Activated CD4-positive, alpha-beta T cell treated with anti-CD3 and anti-CD28 coated beads for 1 hour (primary cell): ENCODE measurements around the gene FAM228B.

Source experiments
- DNase-seq: peaks from one replicate; pipeline ENCODE4 v3.0.0-alpha.2; 2020

The FAM228B gene

DNA sequence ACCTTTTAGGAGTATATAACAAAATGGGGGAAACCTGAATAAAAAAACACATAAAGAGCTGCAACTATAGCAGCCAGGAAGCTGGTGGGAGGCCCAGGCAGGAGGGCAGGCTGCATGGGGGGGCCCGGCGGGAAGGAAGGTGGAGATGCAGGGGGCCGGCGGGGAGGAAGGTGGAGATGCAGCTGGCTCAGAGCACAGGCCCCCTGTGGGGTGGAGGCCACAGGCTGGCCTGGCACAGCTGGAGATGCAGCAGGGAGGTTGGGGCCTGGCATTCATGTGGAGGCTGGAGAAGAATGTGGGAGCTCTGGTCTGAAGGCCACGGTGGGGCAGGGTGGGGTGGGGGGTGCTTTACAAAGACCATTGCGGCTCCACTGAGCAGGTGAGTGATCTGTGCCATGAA, 83.0 kb downstream of the FAM228B start:
- no peak for DNase-seq

DNA sequence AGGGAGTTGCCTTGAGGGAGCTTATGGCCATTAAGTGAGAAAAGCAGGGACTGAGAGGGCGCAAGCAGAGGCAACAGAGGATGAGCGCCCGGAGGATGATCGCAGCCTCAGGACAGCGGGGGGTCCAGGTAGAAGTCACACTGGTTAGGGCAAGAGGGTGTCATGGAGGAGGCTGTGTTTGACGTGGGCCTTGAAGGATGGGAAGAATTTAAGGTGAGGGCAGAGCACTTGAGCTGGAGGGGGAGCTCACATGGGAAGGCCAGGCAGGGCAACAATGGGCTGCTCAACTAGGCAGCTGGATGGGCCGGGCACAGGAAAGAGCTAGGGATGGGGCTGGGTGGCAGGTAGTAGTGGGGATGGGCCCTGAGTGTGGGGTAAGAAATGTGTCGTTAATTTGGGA, 83.4 kb downstream of the FAM228B start:
- no peak for DNase-seq

DNA sequence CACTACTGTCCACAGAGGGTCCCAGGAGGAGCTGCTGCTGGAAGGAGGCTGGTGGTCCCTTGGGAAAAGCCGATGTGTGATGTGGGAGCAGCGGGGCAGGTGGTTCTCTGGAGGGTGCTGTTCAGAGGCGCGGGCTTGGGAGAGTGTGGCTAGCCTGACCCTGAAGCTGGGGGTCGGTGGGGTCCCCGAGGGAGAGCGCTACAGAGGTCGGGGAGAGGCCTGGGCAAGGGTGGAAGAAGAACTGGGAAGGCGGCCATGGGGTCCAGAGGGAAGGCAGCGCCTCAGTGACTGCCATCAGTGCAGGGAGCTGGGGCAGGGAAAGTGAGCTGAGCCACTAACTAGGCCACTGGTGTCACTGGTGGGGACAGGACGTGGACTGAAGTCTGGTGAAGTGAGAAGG, 84.1 kb downstream of the FAM228B start:
- DNase-seq = no peak

DNA sequence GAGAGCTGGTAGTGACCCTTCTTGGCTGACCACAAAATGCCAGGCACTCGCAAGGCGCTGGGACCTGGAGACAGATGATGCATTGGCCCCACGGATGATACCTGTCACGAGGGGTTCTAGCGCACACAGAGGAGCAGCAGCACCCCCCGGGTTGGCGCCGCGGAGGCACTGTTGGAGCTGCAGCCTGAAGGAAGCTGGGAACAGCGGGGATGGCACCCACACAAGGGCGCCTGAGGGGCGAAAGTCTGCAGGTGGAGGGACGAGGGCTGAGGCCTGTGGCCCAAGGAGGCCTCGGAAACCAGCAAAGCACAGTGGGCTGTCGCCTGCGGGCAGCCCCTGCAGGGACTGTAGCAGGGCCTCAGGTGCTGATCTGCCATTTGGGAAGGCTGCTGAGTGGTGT, 85.2 kb downstream of the FAM228B start:
- no peak for DNase-seq

DNA sequence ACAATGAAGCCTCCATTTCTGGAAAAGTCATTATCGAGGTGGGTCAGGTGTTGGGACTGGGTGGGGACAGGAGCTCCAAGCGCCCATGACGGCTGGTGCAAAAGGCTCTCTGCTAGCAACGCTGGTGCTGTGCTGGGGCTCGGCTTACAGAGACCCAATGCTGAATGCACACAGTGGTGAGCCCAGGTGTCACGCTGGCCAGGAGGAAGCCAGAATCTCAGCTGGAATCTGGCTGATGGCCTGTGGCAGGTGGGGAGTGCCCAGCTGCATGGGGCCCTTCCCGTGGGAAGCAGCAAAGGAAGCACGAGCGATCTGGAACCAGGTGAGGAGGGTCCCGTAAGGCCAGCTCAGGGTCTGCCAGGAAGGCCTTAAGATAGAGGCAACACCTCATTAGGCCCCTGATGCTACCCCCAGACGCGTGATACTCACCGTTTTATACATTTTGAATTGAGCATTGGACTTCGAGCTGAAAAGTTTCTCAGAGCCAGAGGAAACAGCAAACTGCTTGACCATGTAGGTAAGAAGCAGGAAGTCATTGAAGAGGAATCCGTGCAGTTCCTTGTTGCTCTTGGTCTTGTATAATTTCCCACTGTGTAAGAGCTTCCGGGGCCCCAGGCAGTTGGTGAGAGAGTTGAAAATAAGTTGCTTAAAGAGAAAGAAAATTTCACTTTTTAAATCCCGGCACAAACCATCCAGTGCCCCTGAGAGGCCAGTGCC, 86.3 kb downstream of the FAM228B start:
- DNase-seq = no peak

DNA sequence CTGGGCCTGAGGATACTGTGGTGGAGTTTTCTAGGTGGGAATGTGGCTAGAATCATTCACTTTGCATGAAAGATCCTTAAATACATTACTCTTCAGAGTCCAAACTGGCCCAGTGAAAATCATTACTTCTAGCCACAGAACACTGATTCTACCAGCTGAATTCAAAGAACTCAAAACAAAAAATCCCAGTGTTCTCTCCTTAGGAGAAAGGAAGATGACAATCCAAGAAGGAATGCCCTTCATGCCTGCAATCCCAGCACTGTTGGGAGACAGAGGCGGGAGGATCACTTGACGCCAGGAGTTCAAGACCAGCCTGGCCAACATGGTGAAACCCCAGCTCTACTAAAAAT, 86.8 kb downstream of the FAM228B start:
- DNase-seq = no peak

DNA sequence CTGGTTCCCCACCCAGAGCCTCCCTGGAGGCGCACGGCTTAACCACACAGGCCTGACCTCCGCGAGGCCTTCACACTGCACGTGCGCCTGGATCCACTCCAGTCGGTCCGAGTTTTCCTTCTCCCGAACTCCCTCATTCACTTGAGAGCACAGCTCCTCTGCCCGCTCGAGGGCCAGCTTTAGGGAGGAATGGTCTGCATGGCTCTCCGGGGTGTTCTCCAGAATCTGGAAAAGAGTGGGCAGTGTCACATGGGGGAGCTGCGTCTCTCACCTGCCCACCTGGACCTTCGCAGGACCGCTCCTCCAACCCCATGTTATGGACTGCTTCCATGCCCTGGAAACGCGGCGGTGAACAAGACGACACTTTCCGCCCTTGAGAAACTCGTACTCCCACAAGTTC, 87.5 kb downstream of the FAM228B start:
- DNase-seq = no peak

DNA sequence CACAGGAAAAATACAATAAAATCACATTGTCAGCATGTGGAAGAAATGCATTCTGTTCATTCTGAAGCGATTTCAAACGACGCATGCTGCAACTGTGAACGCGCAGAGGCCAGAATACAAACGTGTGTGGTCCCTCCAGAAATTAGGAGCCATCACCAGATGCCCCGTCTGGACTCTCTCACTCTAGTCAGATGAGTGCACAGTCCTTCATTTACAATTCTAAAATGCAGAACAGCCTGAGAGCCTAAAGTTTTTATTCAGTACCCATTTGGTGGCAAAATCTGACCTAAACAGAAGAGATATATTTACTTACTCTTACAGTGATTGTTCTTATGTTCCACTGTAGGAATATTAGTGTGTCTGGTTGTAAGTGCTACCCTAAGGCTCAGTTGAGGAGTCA, 88.1 kb downstream of the FAM228B start:
- no peak for DNase-seq

DNA sequence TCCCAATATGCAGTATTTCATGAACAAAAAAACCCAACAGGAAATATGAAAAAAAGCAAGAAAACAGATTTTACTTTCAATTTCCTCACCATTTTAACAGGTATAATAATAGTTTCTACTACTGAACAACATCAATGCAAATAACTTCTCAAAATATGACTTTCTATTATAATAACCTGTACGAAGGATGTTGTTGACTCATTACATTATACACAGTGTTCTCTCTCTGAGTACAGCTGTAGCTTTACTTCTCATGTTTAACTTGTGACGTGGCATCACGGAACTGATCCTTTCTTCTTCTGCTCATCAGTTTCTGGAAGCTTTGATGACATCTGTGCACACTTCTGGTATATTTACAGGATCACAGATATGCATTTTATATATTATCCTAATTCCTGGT, 91.6 kb downstream of the FAM228B start:
- no peak for DNase-seq
